ENCODE results near the gene TCF12. TPM values are rescaled to one million over a fixed set of nuclear protein-coding genes. Genes with fewer than 3 reads are reported as not detected.

The TCF12 gene
- total RNA-seq, 2 experiments from 2014 or later, result 76.4 to 78.1 TPM

Other genes with a start within 250 kb of the TCF12 start
- gene ZNF280D, start 185.1 kb upstream of the TCF12 start, total RNA-seq, result 10 to 100 TPM; 28.4 to 35.0 TPM

Measured in activated naive CD8-positive, alpha-beta T cell treated with anti-CD3 and anti-CD28 coated beads, Interleukin-2, amount 10 ng/mL, durations not matched to agents 7 days and 5 days (primary cell).